ENCODE data around the gene TRIO.
A peak's percentile ranks its signal among the peaks of the same experiment; 100 is the strongest.

TRIO gene

GRCh38 chr5:14440582-14441431 lies 297.7 kb downstream of the TRIO start:
- no peak for TF ChIP-seq CTCF (IDR thresholded peaks at IDR 0.05; ENCODE audit: low read depth, low read length)
- DNase-seq (ENCODE audit: extremely low read depth, low read depth), result peak; percentile 99

- no peak for TF ChIP-seq CTCF (IDR thresholded peaks at IDR 0.05; ENCODE audit: low read depth, low read length)
- DNase-seq (ENCODE audit: extremely low read depth, low read depth), result no peak
Observed at GRCh38 chr5:14441641-14442040, 298.5 kb downstream of the TRIO start.

- no peak for DNase-seq (ENCODE audit: extremely low read depth, low read depth)
- TF ChIP-seq CTCF (IDR thresholded peaks at IDR 0.05; ENCODE audit: low read depth, low read length), result no peak
Observed at GRCh38 chr5:14442536-14442935, 299.4 kb downstream of the TRIO start.

GRCh38 chr5:14443671-14444093 lies 300.5 kb downstream of the TRIO start:
- TF ChIP-seq CTCF (IDR thresholded peaks at IDR 0.05; ENCODE audit: low read depth, low read length), result no peak
- DNase-seq (ENCODE audit: extremely low read depth, low read depth), result no peak

- no peak for DNase-seq (ENCODE audit: extremely low read depth, low read depth)
- TF ChIP-seq CTCF (IDR thresholded peaks at IDR 0.05; ENCODE audit: low read depth, low read length), result no peak
Observed at GRCh38 chr5:14444161-14444560, 301.0 kb downstream of the TRIO start.

- no peak for TF ChIP-seq CTCF (IDR thresholded peaks at IDR 0.05; ENCODE audit: low read depth, low read length)
- no peak for DNase-seq (ENCODE audit: extremely low read depth, low read depth)
Observed at GRCh38 chr5:14445013-14445412, 301.9 kb downstream of the TRIO start.

- no peak for TF ChIP-seq CTCF (IDR thresholded peaks at IDR 0.05; ENCODE audit: low read depth, low read length)
- DNase-seq (ENCODE audit: extremely low read depth, low read depth), result no peak
Observed at GRCh38 chr5:14445576-14446290, 302.6 kb downstream of the TRIO start.

All from AG09319 (cell line).